ENCODE results near the gene ABR. TPM values are rescaled to one million over a fixed set of nuclear protein-coding genes. Genes with fewer than 3 reads are reported as not detected.

ABR gene
- total and polyA plus RNA-seq, 10 donors, result 18.5 to 183 (median 121) TPM

- Histone ChIP-seq H3K9me3 (no peaks in the 10 kb centered on the region), H3K4me3 (peak overlapping the region; percentile 48 to 84 (median 60)), H3K27me3 (replicated peaks in 1 of 7) (peaks cover 0 to 25% (median 5%) of the 10 kb centered on the region in 7 donors), H3K36me3 (peaks cover 0 to 12% (median 0%) of the 10 kb centered on the region in 6 donors), H3K27ac (peak overlapping the region in 5 of 8 donors; percentile 41 to 75 (median 71)), H3K4me1 (peaks cover 31 to 89% (median 75%) of the 10 kb centered on the region in 6 donors)
- TF ChIP-seq POLR2AphosphoS5 (IDR thresholded peaks at IDR 0.05) (no peak), POLR2A (IDR thresholded peaks at IDR 0.05) (no peak), CTCF (IDR thresholded peaks at IDR 0.05 in 8 of 11, conservative IDR thresholded peaks at IDR 0.05 in 3 of 11) (no peak)
- peak; percentile 86 for DNase-seq
- 0 to 1% (median 1%) methylated on average over 17 to 69 of the region's 69 CpGs; no CpG with 5 or more reads in 1 of the 5 donors for WGBS, 5 donors
- intact Hi-C loops (cut with DNase I; ENCODE audit: low total_unique reads), result no loop called here
Measured at GRCh38 chr17:1179112-1179817, 516 bp downstream of the ABR start.

GRCh38 chr17:1177016-1177700 is 2.6 kb downstream of the ABR start:
- no peak for DNase-seq
- WGBS, 5 donors, result 39 to 48% (median 45%) methylated on average over 8 to 9 of the region's 9 CpGs
- Histone ChIP-seq H3K27ac (peak overlapping the region in 5 of 8 donors; percentile 13 to 64 (median 51)), H3K36me3 (peaks cover 0 to 15% (median 0%) of the 10 kb centered on the region in 6 donors), H3K9me3 (no peaks in the 10 kb centered on the region), H3K4me3 (no peak overlapping the region), H3K4me1 (peaks cover 17 to 85% (median 59%) of the 10 kb centered on the region in 6 donors), H3K27me3 (replicated peaks in 1 of 7) (peaks cover 0 to 25% (median 5%) of the 10 kb centered on the region in 7 donors)
- TF ChIP-seq POLR2AphosphoS5 (IDR thresholded peaks at IDR 0.05) (no peak), CTCF (IDR thresholded peaks at IDR 0.05 in 8 of 11, conservative IDR thresholded peaks at IDR 0.05 in 3 of 11) (no peak), POLR2A (IDR thresholded peaks at IDR 0.05) (no peak)
- intact Hi-C loops (cut with DNase I; ENCODE audit: low total_unique reads), result no loop called here

- Histone ChIP-seq H3K9me3 (no peaks in the 10 kb centered on the region), H3K36me3 (peaks cover 0 to 15% (median 0%) of the 10 kb centered on the region in 6 donors), H3K4me1 (peaks cover 12 to 88% (median 48%) of the 10 kb centered on the region in 6 donors), H3K27me3 (replicated peaks in 1 of 7) (peaks cover 0 to 11% (median 5%) of the 10 kb centered on the region in 7 donors), H3K27ac (peak overlapping the region in 1 of 8 donors; percentile 53), H3K4me3 (no peak overlapping the region)
- DNase-seq, result no peak
- intact Hi-C loops (cut with DNase I; ENCODE audit: low total_unique reads), result no loop called here
- 92 to 94% (median 93%) methylated on average over 11 of the region's 11 CpGs for whole genome bisulfite sequencing, 5 donors
- TF ChIP-seq CTCF (IDR thresholded peaks at IDR 0.05 in 8 of 11, conservative IDR thresholded peaks at IDR 0.05 in 3 of 11) (no peak), POLR2A (IDR thresholded peaks at IDR 0.05) (no peak), POLR2AphosphoS5 (IDR thresholded peaks at IDR 0.05) (no peak)
Measured at GRCh38 chr17:1174263-1174880, 5.4 kb downstream of the ABR start.

Measured in spleen (tissue), 11 donors.